Measurements from ENCODE around the gene CHPF2.

GRCh38 chr7:151187409-151188251 lies 44.7 kb upstream of the CHPF2 start:
- TF ChIP-seq, protein P1, sequence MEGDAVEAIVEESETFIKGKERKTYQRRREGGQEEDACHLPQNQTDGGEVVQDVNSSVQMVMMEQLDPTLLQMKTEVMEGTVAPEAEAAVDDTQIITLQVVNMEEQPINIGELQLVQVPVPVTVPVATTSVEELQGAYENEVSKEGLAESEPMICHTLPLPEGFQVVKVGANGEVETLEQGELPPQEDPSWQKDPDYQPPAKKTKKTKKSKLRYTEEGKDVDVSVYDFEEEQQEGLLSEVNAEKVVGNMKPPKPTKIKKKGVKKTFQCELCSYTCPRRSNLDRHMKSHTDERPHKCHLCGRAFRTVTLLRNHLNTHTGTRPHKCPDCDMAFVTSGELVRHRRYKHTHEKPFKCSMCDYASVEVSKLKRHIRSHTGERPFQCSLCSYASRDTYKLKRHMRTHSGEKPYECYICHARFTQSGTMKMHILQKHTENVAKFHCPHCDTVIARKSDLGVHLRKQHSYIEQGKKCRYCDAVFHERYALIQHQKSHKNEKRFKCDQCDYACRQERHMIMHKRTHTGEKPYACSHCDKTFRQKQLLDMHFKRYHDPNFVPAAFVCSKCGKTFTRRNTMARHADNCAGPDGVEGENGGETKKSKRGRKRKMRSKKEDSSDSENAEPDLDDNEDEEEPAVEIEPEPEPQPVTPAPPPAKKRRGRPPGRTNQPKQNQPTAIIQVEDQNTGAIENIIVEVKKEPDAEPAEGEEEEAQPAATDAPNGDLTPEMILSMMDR (IDR thresholded peaks at IDR 0.05 in 8 of 11, conservative IDR thresholded peaks at IDR 0.05 in 3 of 11): no peak
- no peak for TF ChIP-seq POLR2A (IDR thresholded peaks at IDR 0.05)

All from spleen (tissue), 7 donors.